ENCODE results near the gene BCL2L15. TPM values are rescaled to one million over a fixed set of nuclear protein-coding genes. Genes with fewer than 3 reads are reported as not detected.

BCL2L15 gene
- total RNA-seq, 4 donors from 2014 or later = 0.32 TPM; not detected in 3

DNA sequence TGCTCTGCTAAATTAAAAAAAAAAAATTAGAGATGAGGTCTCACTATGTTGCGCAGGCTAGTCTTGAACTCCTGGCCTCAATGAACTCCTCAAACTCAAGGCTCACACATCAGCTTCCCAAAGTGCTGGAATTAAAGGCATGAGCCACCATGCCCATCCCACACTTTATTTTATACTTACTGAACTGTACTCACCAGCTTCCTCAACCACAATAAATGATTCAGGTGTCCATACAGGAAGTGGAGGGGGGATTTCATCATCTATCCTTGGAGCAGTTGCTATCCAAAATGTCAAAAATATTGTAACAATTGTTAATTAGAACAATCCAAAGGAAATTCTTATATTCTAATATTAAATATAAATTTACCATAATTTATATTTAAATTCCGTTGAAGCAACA, 52.7 kb downstream of the BCL2L15 start:
- intact Hi-C loops (cut with DNase I; ENCODE audit: low total_unique reads) = loop anchor here (1.0 to 5.0 kb wide), 3 partner anchors 71 to 448 kb away; partner anchors contain the start of genes DCLRE1B and HIPK1
- no peaks in the 10 kb centered on the region for H3K9me3 ChIP-seq
- DNase-seq (no peak), ATAC-seq (no peak)
- no peaks in the 10 kb centered on the region for H3K4me1 ChIP-seq
- TF ChIP-seq CTCF (IDR thresholded peaks at IDR 0.05 in 4 of 5, conservative IDR thresholded peaks at IDR 0.05 in 1 of 5) (no peak), POLR2A (IDR thresholded peaks at IDR 0.05) (no peak)
- in situ Hi-C loops (cut with MboI; ENCODE audit: low sequenced_read_pairs in 4 of 4) = loop anchor here (10.0 to 25.0 kb wide), 3 partner anchors 70 to 453 kb away; partner anchors contain the start of genes AP4B1 (in 2 of the 4) and DCLRE1B (in 2 of the 4)
- no peaks in the 10 kb centered on the region for H3K27me3 ChIP-seq
- H3K36me3 ChIP-seq = no peaks in the 10 kb centered on the region
- no peak overlapping the region for H3K4me3 ChIP-seq
- no peak overlapping the region for H3K27ac ChIP-seq

Other genes with a start within 250 kb of the BCL2L15 start
- 10 to 100 TPM in 2 of 4 donors, 1 to 10 TPM in 2; 6.7 to 20.0 (median 9.9) TPM for gene PHTF1, start 128.1 kb downstream of the BCL2L15 start, total RNA-seq
- 10 to 100 TPM in 3 of 4 donors, 1 to 10 TPM in 1; 9.9 to 24.8 (median 24.0) TPM for gene RSBN1, start 75.1 kb downstream of the BCL2L15 start, total RNA-seq
- 1 to 10 TPM in 1 of 4 donors, under 1 TPM in 3; 0.10 to 1.7 (median 0.63) TPM for gene PTPN22, start 15.9 kb downstream of the BCL2L15 start, total RNA-seq
- 10 to 100 TPM in 1 of 4 donors, 1 to 10 TPM in 3; 6.5 to 11.2 (median 8.4) TPM for gene AP4B1, start 17.2 kb upstream of the BCL2L15 start, total RNA-seq
- 1 to 10 TPM; 1.4 to 3.3 (median 1.7) TPM for gene DCLRE1B, start 17.7 kb upstream of the BCL2L15 start, total RNA-seq
- 10 to 100 TPM; 54.4 to 67.6 (median 60.0) TPM for gene HIPK1, start 41.7 kb upstream of the BCL2L15 start, total RNA-seq
- 10 to 100 TPM in 3 of 4 donors, 1 to 10 TPM in 1; 5.9 to 17.1 (median 14.0) TPM for gene OLFML3, start 91.9 kb upstream of the BCL2L15 start, total RNA-seq

All from gastrocnemius medialis (tissue), 4 donors.